ENCODE measurements around the gene KLK6.

GRCh38 chr19:51009061-51009891 is 39.9 kb upstream of the KLK6 start:
- no peak for TF ChIP-seq POLR2AphosphoS5 (IDR thresholded peaks at IDR 0.05)
- no peak for TF ChIP-seq POLR2A (IDR thresholded peaks at IDR 0.05)
